Activated gamma-delta T cell treated with anti-CD3 and anti-CD28 coated beads, Interleukin-2, amount 50 U/mL, for 16 hours (primary cell): ENCODE data around the gene ABCC6.

Source experiments
- DNase-seq: peaks from one replicate; pipeline ENCODE4 v3.0.0-alpha.2; 2020; ENCODE audit warnings: low read depth

ABCC6 gene

DNA sequence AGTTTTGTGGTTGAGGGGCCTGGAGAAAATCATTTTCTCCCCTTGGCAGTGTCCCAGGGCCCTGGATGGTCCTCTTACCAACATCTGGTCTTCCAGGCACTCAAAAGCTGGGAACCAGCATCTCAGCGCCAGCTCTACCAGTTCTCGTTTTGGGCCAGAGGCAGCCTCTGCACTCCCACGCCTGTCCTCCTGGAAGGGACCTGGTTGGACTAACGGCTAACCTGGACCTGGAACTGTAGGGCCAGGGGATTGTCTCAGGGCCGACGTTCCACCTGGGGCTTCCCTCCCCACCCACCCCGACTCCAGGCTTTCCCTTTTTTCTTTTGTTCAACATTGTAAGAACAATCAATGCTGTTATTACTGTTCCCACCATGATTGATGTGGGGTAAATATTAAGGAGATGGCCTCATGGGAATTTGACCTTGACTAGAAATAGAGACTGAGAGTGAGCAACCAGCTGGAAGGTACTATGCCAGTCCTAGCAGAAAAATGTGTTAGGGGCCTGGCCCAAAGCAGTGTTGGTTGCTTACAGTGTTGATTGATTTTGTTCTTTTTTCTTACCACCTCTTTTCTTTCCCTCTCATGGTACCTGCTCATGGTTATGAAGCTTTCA lies 81.4 kb downstream of the ABCC6 start:
- no peak for DNase-seq

DNA sequence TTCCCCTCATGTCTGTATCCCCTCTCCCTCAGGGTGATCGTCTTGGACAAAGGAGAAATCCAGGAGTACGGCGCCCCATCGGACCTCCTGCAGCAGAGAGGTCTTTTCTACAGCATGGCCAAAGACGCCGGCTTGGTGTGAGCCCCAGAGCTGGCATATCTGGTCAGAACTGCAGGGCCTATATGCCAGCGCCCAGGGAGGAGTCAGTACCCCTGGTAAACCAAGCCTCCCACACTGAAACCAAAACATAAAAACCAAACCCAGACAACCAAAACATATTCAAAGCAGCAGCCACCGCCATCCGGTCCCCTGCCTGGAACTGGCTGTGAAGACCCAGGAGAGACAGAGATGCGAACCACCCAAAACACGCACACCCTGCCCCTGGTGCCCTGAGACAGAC lies 82.2 kb downstream of the ABCC6 start:
- no peak for DNase-seq

- DNase-seq, result no peak
These were observed 82.8 kb downstream of the ABCC6 start for GRCh38 chr16:16140537-16140936.

DNA sequence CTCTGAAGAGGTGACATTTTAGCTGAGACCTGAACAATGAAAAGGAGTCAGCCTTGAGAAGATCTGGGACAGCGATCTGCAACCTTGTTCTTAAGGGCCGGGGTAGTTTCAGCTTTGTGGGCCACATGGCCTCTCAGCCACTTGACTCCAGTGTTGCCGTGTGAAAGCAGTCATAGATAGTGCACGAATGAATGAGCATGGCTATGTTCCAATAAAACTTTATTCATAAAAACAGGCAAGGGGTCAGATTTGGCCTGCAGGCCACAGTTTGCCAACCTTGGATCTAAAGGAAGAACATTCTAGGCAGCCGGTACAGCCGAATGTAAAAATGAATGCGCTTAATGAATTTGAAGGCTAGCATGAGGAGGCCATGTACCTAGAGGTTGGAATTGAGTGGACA lies 83.5 kb downstream of the ABCC6 start:
- DNase-seq, result no peak

DNA sequence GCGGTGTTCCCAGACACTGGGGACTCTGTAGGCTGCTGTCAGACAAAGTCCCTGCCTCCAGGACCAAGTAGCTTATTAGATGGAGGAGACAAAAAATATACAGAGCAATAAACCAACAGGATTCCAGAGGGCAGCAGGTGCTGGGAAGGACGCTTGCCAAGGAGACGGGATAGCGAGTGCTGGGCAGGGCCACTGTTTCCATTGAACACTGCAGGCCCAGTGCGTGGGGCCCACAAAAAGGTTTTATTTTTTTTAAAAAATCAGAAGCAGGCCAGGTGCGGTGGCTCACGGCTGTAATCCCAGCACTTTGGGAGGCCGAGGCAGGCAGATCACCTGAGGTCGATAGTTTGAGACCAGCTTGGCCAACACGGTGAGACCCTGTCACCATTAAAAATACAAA lies 84.2 kb downstream of the ABCC6 start:
- no peak for DNase-seq

DNA sequence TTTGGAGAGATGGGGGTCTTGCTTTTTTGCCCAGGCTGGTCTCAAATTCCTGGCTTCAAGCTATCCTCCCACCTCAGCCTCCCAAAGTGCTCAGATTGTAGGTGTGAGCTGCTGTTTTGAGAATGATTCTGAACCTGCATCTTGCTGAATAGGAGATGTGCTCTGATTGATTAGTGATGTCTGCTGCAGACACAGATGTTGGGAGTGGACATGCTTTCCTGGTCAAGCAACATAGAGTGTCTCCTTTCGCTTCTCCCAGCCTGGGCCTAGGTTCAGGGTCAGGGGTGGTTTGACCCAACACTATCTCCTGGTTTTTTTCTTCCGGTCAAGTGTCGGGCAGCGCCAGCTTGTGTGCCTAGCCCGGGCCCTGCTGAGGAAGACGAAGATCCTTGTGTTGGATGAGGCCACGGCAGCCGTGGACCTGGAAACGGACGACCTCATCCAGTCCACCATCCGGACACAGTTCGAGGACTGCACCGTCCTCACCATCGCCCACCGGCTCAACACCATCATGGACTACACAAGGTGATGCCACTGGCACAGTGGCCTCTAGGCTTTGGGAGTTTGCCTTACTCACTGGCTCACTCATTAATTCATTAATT lies 85.2 kb downstream of the ABCC6 start:
- no peak for DNase-seq

GRCh38 chr16:16137110-16137509 lies 86.2 kb downstream of the ABCC6 start:
- no peak for DNase-seq

DNA sequence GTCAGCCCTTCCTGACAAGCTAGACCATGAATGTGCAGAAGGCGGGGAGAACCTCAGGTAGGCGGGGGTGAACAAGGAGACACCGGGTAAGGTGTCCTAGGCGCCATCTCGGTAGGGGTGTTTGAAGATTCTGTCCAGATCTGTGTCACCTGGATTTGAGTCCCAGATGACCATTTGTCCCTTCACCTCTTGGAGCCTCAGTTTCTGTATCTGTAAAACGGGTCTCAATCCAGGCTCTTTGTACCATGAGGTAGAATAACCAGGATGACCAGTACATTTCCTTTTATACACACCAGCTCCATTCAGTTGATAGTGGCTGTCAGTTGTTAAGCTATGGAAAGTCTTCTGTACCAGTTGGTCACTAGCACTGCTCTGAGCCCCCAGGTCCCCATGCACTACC lies 86.7 kb downstream of the ABCC6 start:
- no peak for DNase-seq

GRCh38 chr16:16133943-16134604 lies 89.2 kb downstream of the ABCC6 start:
- DNase-seq, result no peak

- DNase-seq, result no peak
These were observed 91.6 kb downstream of the ABCC6 start for GRCh38 chr16:16131659-16132058.

- no peak for DNase-seq
These were observed 92.1 kb downstream of the ABCC6 start for GRCh38 chr16:16131204-16131603.

DNA sequence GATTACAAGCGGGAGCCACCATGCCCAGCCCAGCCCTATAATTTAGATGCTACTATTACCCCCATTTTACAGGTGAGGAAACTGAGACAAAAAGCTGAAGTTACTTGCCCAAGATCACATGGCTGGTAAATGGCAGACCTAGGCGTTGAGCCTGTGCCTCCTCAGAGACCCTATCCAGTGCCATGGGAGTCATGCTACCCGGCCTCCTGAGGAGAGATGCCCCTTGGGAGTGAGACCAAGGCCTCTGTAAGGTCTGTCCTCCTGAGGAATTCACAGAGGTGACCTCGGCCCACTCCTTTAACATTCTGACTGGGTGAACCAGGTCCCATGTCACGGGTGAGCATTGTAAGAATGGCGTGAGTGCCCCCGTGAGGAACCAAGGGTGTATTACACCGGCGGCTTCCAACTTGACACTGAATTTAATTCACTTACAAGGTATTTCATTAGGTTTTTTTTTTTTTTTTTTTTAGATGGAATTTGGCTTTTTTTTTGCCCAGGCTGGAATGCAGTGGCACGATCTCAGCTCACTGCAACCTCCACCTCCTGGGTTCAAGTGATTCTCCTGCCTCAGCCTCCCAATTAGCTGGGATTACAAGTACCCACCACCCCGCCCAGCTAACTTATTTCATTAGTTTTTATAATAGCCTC lies 95.7 kb downstream of the ABCC6 start:
- peak; percentile 51 for DNase-seq

DNA sequence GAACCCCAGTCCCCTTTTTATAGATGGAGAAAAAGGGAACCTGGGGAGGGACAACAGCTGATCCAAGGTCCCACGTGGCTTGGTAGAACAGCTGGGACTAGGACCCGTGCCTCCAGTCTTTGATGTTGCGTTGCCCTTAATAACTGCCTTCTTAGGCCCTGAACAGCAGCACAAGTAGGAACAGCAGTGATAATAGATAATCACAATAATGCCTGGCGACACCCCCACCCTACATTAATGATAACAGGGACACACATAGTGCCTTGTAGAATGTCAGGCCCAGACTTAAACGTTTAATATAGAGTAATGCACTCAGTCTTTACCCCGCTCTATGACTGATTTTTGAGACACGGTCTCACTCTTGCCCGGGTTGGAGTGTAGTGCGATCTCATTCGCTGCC lies 96.4 kb downstream of the ABCC6 start:
- no peak for DNase-seq

DNA sequence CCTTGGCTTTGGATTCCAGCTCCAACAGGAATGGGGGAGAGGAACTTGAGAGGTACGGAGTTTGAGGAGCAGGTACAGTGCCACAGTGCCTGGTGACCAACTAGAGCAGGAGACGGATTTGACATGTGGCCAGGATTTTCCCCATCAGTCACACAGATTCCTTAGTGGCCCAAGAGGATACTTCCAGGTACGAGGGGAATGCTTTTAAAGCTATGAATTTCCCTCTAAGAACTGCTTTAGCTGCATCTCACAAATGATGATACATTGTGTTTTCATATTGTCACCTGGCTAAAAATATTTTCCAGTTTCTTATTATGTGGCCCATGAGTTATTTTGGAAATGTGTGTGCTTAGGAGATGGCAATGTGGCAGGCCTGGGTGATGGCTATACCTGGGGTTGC lies 98.3 kb downstream of the ABCC6 start:
- DNase-seq, result no peak

DNA sequence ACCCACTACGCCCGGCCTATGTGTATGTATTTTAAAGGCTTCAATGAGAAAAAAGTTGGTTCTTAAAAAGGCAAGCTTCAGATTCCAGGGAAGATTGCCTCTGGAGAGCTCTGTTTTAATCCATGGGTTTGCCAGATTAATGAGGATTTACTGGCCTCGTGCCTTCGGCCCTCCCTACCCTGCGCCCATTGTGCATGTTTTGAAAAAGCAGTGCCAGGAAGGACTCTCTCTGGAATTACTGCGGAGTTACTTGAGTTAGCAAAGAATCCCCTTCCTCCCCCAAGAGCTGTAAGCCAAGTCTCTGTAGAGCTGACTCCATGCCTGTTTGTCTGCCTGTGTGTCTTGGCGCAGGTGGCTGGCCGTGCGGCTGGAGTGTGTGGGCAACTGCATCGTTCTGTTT lies 98.9 kb downstream of the ABCC6 start:
- no peak for DNase-seq

- no peak for DNase-seq
These were observed 101.0 kb downstream of the ABCC6 start for GRCh38 chr16:16122264-16122663.

DNA sequence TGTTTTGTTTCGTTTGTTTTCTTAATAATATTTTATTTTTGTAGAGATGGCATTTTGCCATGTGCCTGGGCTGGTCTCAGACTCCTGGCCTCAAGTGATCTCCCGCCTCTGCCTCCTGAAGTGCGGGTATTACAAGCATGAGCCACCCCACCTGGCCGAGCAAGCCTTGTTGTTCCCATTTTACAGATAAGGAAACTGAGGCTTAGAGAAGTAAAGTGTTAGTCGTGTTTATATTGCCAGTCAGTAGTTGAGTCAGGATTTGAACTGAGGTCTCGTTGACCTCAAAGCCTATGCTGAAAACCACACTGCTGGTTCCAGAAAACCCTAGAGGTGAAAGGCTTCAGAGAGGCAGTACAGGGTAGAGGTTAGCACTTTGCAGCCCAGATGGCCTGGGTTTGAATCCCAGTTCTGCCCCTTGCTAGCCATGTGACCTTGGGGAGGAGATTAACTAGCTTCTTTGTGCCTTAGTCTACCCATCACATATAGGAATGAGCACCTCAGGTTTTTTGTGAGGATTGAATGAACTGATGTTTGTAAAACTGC lies 102.0 kb downstream of the ABCC6 start:
- no peak for DNase-seq

- no peak for DNase-seq
These were observed 102.7 kb downstream of the ABCC6 start for GRCh38 chr16:16120382-16121184.

DNA sequence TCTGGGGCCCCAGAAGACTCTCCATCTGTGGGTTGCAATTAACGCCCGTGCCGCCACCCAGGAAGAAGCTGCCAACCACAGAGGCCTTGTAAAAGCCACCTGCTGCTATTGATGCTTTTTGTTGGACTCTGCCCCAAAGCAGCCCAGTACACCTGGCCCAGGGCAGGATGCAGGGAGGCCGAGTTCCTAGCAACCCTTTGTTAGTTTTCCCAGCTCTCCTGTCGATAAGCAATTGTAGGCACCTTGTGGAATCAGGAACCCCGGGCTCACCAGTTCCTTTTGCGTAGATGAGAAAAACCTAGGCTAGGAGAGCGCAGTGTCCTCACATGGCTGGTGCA lies 103.3 kb downstream of the ABCC6 start:
- no peak for DNase-seq

GRCh38 chr16:16118337-16118736 lies 105.0 kb downstream of the ABCC6 start:
- DNase-seq, result no peak

- no peak for DNase-seq
These were observed 106.5 kb downstream of the ABCC6 start for GRCh38 chr16:16116841-16117240.

- DNase-seq, result no peak
These were observed 110.2 kb downstream of the ABCC6 start for GRCh38 chr16:16113076-16113475.
